HCT116 (cell line): Measurements from ENCODE around the gene FBXL7. TPM values are rescaled to one million over a fixed set of nuclear protein-coding genes. Genes with fewer than 3 reads are reported as not detected.

ENCODE experiments used
- ATAC-seq: fragments of 200-7000 bp; cut with Tn5 transposase; 2 replicates; pipeline ENCODE4 v1.9.1; 2020; ENCODE audit warnings: mild to moderate bottlenecking, moderate library complexity
- BruUV-seq: library from RNA; stranded (reverse); fragments of 400-500 nt; replicated peaks from 2 replicates; lab custom pipeline; 2021; lab: Mats Ljungman, UMichigan
- CTCF ChIA-PET: fragments of 300-600 bp; sonication (Branson Sonifier 250); formaldehyde crosslinking; loops from one replicate; lab custom pipeline; 2021; ENCODE audit warnings: antibody characterized with exemption; lab: Charles Lee
- POLR2A ChIA-PET: fragments of 300-600, 350-600 bp; sonication (Branson Sonifier 250); formaldehyde crosslinking; loops from one replicate; lab custom pipeline; 2021; ENCODE audit warnings: antibody characterized with exemption; lab: Charles Lee
- RAD21 ChIA-PET, 2 experiments: fragments of 300-600 bp; sonication (Branson Sonifier 250); formaldehyde crosslinking; loops; one replicate each; lab custom pipeline; 2023; ENCODE audit warnings: low total read pairs in 2 of 2; ENCODE audit not compliant: uncharacterized antibody in 2 of 2, unreplicated experiment in 2 of 2, low non-redundant PET in 1 of 2; lab: Charles Lee
- DNase-seq: peaks from one replicate; pipeline ENCODE4 v3.0.0-alpha.2; 2010; ENCODE audit warnings: low read depth, low spot score
- H2AFZ ChIP-seq: fragments of 200-600 bp; shearing (Covaris generic), sonication (generic); 2 replicates; pipeline ENCODE4 v1.6.1; 2017; ENCODE audit warnings: low read depth, mixed run types, mixed read lengths, antibody characterized with exemption, low read length; ENCODE audit not compliant: poor library complexity, severe bottlenecking
- H3K27ac ChIP-seq: 2 replicates; pipeline ENCODE4 v1.5.1; 2012; ENCODE audit warnings: low read depth, low read length
- H3K27me3 ChIP-seq: fragments of 200-600 bp; sonication (generic); 2 replicates; pipeline ENCODE4 v1.6.1; 2016; ENCODE audit warnings: mixed run types, low read length, mixed read lengths; ENCODE audit not compliant: insufficient read depth
- H3K36me3 ChIP-seq, 2 experiments: fragments of 200-500 bp in 1 of 2; fragments of 200-600 bp in 1 of 2; sonication (Bioruptor generic) in 1 of 2; sonication (generic) in 1 of 2; 2 replicates each; pipeline versions ENCODE4 v1.5.1 to v1.6.1; 2014 to 2016; ENCODE audit warnings: low read length in 2 of 2, inconsistent platforms in 1 of 2, mixed read lengths in 1 of 2, mixed run types in 1 of 2; ENCODE audit not compliant: insufficient read depth in 2 of 2, control insufficient read depth in 1 of 2
- H3K4me1 ChIP-seq, 2 experiments: fragments of 200-600 bp in 1 of 2; sonication (generic) in 1 of 2; 2 replicates each; pipeline versions ENCODE4 v1.5.1 to v1.6.1; 2012 to 2017; ENCODE audit warnings: low read length in 2 of 2, inconsistent platforms in 1 of 2, mild to moderate bottlenecking in 1 of 2, mixed read lengths in 1 of 2, mixed run types in 1 of 2, moderate library complexity in 1 of 2; ENCODE audit not compliant: insufficient read depth in 2 of 2, control insufficient read depth in 1 of 2
- H3K4me2 ChIP-seq: fragments of 200-600 bp; sonication (generic); 2 replicates; pipeline ENCODE4 v1.6.1; 2017; ENCODE audit warnings: mixed run types, low read length, mixed read lengths
- H3K4me3 ChIP-seq, 2 experiments: fragments of 200-600 bp in 1 of 2; sonication (generic) in 1 of 2; replicated peaks in 1 of 2; 2 replicates each; pipeline ENCODE4 v1.5.1; 2011 to 2016; ENCODE audit warnings: low read length in 2 of 2, control low read depth in 1 of 2, low read depth in 1 of 2, mild to moderate bottlenecking in 1 of 2, mixed read lengths in 1 of 2, mixed run types in 1 of 2
- H3K79me2 ChIP-seq: fragments of 200-600 bp; sonication (generic); 2 replicates; pipeline ENCODE4 v1.6.1; 2017; ENCODE audit warnings: mild to moderate bottlenecking, mixed run types, low read length, moderate library complexity, mixed read lengths; ENCODE audit not compliant: insufficient read depth
- H3K9ac ChIP-seq: fragments of 200-600 bp; sonication (generic); 2 replicates; pipeline ENCODE4 v1.6.1; 2016; ENCODE audit warnings: low read length, mixed read lengths
- H3K9me2 ChIP-seq: fragments of 200-600 bp; sonication (generic), shearing (Covaris generic); 2 replicates; pipeline ENCODE4 v1.6.1; 2017; ENCODE audit warnings: mixed run types, mild to moderate bottlenecking, moderate library complexity; ENCODE audit not compliant: insufficient read depth
- H3K9me3 ChIP-seq, 2 experiments: fragments of 200-500 bp in 1 of 2; fragments of 200-600 bp in 1 of 2; sonication (Bioruptor generic) in 1 of 2; sonication (generic) in 1 of 2; 2 replicates each; pipeline ENCODE4 v1.6.1; 2014 to 2017; ENCODE audit warnings: low read length in 2 of 2, mixed read lengths in 2 of 2, inconsistent platforms in 1 of 2, low read depth in 1 of 2, mild to moderate bottlenecking in 1 of 2, mixed run types in 1 of 2, moderate library complexity in 1 of 2; ENCODE audit not compliant: control insufficient read depth in 1 of 2, insufficient read depth in 1 of 2
- H4K20me1 ChIP-seq: fragments of 200-600 bp; sonication (generic), shearing (Covaris generic); 2 replicates; pipeline ENCODE4 v1.6.1; 2017; ENCODE audit warnings: mixed run types, mild to moderate bottlenecking, moderate library complexity; ENCODE audit not compliant: insufficient read depth
- CBX3 ChIP-seq: IDR thresholded peaks from 2 replicates; pipeline ENCODE4 v1.6.1; 2012; ENCODE audit warnings: low read depth
- CTCF ChIP-seq, 3 experiments: fragments of 200-600 bp in 1 of 3; sonication (generic) in 1 of 3; IDR thresholded peaks in 2 of 3; conservative IDR thresholded peaks in 1 of 3; 2 replicates each; pipeline ENCODE4 v1.5.1; 2012 to 2017; ENCODE audit warnings: low read depth in 2 of 3, low read length in 2 of 3, antibody characterized with exemption in 1 of 3, borderline replicate concordance in 1 of 3, control low read depth in 1 of 3, mild to moderate bottlenecking in 1 of 3, mixed read lengths in 1 of 3, mixed run types in 1 of 3, moderate library complexity in 1 of 3; ENCODE audit not compliant: insufficient read depth in 1 of 3
- ELF1 ChIP-seq: IDR thresholded peaks from 2 replicates; pipeline ENCODE4 v1.6.1; 2012; ENCODE audit warnings: low read depth, borderline replicate concordance
- EZH2 ChIP-seq: fragments of 200-600 bp; sonication (generic); IDR thresholded peaks from 2 replicates; pipeline ENCODE4 v1.6.1; 2017; ENCODE audit warnings: antibody characterized with exemption, mixed run types
- EZH2phosphoT487 ChIP-seq: fragments of 200-600 bp; IDR thresholded peaks from 2 replicates; pipeline ENCODE4 v1.6.1; 2018; ENCODE audit warnings: antibody characterized with exemption, borderline replicate concordance
- FOSL1 ChIP-seq: IDR thresholded peaks from 2 replicates; pipeline ENCODE4 v1.6.1; 2012; ENCODE audit warnings: low read depth
- MAX ChIP-seq: IDR thresholded peaks from 2 replicates; pipeline ENCODE4 v1.6.1; 2012
- POLR2AphosphoS5 ChIP-seq: IDR thresholded peaks from 2 replicates; pipeline ENCODE4 v1.6.1; 2011; ENCODE audit warnings: mild to moderate bottlenecking, low read depth, low read length, moderate library complexity
- RAD21 ChIP-seq: IDR thresholded peaks from 2 replicates; pipeline ENCODE4 v1.6.1; 2012; ENCODE audit warnings: low read depth, mild to moderate bottlenecking
- SIN3A ChIP-seq: IDR thresholded peaks from 2 replicates; pipeline ENCODE4 v1.6.1; 2012; ENCODE audit warnings: low read depth
- TCF7L2 ChIP-seq: IDR thresholded peaks from 2 replicates; pipeline ENCODE4 v1.7.0; 2011; ENCODE audit warnings: borderline replicate concordance, inconsistent platforms; ENCODE audit not compliant: insufficient read depth, insufficient read length; ENCODE audit errors: extremely low read depth
- YY1 ChIP-seq: IDR thresholded peaks from 2 replicates; pipeline ENCODE4 v1.6.1; 2011; ENCODE audit warnings: low read length, low read depth, moderate library complexity, mild to moderate bottlenecking; ENCODE audit not compliant: insufficient replicate concordance; ENCODE audit errors: extremely low read depth
- ZFX ChIP-seq: fragments of 450-650 bp; IDR thresholded peaks from 2 replicates; pipeline ENCODE4 v1.6.1; 2017
- intact Hi-C: fragments of 100-400 bp; cut with micrococcal nuclease; formaldehyde crosslinking; loops from 2 replicates; pipeline ENCODE4 v1.10.0; 2022
- total RNA-seq: library from RNA; stranded (reverse); gene quantifications from one replicate; pipeline ENCODE4 v1.2.1, GENCODE V29; 2021; ENCODE audit not compliant: unreplicated experiment
- TF ChIP-seq, protein P1 (sequence below): IDR thresholded peaks from 2 replicates; pipeline ENCODE4 v1.6.1; 2012

Gene FBXL7
- total RNA-seq, 1 experiment from 2014 or later, result 0.05 TPM

DNA sequence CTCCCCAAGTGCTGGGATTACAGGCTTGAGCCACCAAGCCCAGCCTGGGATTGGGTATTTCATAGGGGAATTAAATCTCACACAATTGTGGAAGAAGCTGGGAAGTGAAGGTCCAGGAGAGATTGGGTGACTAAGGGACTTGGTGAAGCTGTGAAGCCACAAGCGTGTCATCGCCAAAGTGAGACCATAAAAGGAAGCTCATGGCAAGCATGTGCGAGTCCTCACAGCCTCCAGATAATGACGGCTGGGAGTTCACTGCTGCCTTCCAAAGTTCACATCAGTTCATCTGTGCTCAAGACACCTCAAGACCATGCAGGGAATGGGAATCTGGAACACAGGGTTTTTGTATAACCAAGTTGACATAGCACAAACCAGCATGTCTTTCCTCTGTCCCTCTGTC, 469.0 kb downstream of the FBXL7 start:
- RAD21 ChIA-PET, result no interaction called here
- intact Hi-C loops, result no loop called here
- no TSS peak for BruUV-seq

More for the DNA sequence above, 469.0 kb downstream of the FBXL7 start:
- Histone ChIP-seq H3K9me3 (peaks cover 0 to 28% of the 10 kb centered on the region in 2 experiments; a peak in 2 of 4 replicates), H3K4me2 (no peak overlapping the region), H4K20me1 (no peaks in the 10 kb centered on the region), H3K4me1 (no peaks in the 10 kb centered on the region), H3K79me2 (no peaks in the 10 kb centered on the region), H3K9me2 (no peaks in the 10 kb centered on the region), H3K36me3 (no peaks in the 10 kb centered on the region), H3K27ac (no peak overlapping the region), H2AFZ (no peak overlapping the region), H3K4me3 (no peak overlapping the region), H3K9ac (no peak overlapping the region), H3K27me3 (no peaks in the 10 kb centered on the region)
- POLR2A ChIA-PET, result no interaction called here
- DNase-seq (no peak), ATAC-seq (no peak)
- TF ChIP-seq TCF7L2, result no peak
- TF ChIP-seq CBX3, result no peak
- no peak for TF ChIP-seq POLR2AphosphoS5
- no peak for TF ChIP-seq YY1
- TF ChIP-seq EZH2, result no peak
- no peak for TF ChIP-seq ELF1
- TF ChIP-seq RAD21, result no peak
- TF ChIP-seq, protein P1, sequence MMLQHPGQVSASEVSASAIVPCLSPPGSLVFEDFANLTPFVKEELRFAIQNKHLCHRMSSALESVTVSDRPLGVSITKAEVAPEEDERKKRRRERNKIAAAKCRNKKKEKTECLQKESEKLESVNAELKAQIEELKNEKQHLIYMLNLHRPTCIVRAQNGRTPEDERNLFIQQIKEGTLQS, result no peak
- TF ChIP-seq CTCF (IDR thresholded peaks at IDR 0.05 in 2 of 3, conservative IDR thresholded peaks at IDR 0.05 in 1 of 3; ENCODE audit: borderline replicate concordance in 1 of 3, insufficient read depth in 1 of 3, low read depth in 2 of 3, low read length in 2 of 3), result no peak
- no peak for TF ChIP-seq FOSL1
- TF ChIP-seq SIN3A, result no peak
- no peak for TF ChIP-seq EZH2phosphoT487
- TF ChIP-seq MAX, result no peak
- TF ChIP-seq ZFX, result no peak
- CTCF ChIA-PET, result no interaction called here
